ENCODE results near the gene CALM3.
"Not testable (repeated sequence)": the region's sequence is repeated elsewhere in the genome, so short reads cannot be mapped to it uniquely, and the experiment has no call there.

Gene CALM3

GRCh38 chr19:46601318-46602224, at the start of gene CALM3:
CALM3 (plus strand) TSS chr19:46601330; CDS start chr19:46601435, 105 bp downstream.
- no peak for DNase-seq

DNA sequence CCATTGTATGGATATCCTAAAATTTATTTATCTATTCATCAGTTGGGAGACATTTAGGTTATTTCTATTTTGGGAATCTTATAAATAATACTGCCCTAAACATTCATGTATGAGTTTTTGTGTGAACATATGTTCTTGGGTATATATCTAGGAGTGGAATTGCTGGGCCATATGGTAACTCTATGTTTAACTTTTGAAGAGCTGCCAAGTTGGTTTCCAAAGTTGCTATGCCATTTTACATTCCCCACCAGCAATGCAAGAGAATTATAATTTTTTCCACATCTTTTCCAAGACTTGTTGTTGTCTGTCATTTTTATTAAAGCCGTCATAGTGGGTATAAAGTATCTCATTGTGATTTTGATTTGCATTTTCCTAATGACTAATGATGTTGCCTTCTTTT, 48.2 kb upstream of the CALM3 start:
- DNase-seq: no peak

- no peak for DNase-seq
Measured at GRCh38 chr19:46554161-46554560, 47.0 kb upstream of the CALM3 start.

DNA sequence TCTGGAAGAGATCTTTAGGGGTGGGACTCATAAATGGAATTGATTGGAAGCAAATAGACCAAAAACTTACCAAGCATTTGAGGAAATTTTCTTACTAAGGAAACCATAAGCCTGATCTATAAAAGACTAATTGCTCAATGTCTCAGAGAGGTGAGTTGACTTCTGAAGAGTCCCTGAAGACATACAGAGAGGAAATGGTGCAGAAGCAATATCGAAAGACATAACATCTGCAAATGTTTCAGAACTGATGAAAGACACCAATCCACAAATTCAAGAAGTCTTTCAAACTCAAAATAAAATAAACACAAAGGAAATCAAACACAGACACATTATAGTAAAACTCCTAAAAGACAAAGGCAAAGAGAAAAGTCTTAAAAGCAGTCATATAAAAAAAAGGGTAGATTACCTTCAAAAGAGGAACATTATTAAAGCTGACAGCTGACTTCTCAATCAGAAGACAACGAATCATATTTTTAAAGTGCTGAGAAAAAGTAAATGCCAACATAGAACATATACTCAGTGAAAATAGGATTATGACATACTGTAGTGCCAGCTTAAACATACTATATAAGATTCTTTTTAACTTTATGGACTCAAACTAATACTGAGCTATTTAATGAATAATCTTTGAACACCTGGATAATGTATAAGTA, 45.4 kb upstream of the CALM3 start:
- no peak for DNase-seq

- not testable (repeated sequence) for DNase-seq
Measured at GRCh38 chr19:46556471-46556870, 44.7 kb upstream of the CALM3 start.

- no peak for DNase-seq
Measured at GRCh38 chr19:46559203-46559602, 41.9 kb upstream of the CALM3 start.

DNA sequence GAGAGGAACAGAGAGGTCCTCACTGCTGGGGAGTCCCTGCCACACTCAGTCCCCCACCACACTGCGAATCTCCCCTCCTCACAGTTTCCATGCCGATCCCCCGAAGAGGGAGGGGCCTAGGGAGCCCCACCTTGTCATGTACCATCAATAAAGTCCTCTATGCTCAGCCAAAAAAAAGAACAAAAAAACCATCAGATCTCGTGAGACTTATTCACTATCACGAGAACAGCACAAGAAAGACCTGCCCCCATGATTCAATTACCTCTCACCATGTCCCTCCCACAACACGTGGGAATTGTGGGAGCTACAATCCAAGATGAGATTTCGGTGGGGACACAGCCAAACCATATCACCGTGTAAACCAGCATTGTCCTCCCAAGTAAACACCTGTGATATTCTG, 41.5 kb upstream of the CALM3 start:
- not testable (repeated sequence) for DNase-seq

- DNase-seq: no peak
Measured at GRCh38 chr19:46564701-46565100, 36.4 kb upstream of the CALM3 start.

- no peak for DNase-seq
Measured at GRCh38 chr19:46571495-46571894, 29.6 kb upstream of the CALM3 start.

DNA sequence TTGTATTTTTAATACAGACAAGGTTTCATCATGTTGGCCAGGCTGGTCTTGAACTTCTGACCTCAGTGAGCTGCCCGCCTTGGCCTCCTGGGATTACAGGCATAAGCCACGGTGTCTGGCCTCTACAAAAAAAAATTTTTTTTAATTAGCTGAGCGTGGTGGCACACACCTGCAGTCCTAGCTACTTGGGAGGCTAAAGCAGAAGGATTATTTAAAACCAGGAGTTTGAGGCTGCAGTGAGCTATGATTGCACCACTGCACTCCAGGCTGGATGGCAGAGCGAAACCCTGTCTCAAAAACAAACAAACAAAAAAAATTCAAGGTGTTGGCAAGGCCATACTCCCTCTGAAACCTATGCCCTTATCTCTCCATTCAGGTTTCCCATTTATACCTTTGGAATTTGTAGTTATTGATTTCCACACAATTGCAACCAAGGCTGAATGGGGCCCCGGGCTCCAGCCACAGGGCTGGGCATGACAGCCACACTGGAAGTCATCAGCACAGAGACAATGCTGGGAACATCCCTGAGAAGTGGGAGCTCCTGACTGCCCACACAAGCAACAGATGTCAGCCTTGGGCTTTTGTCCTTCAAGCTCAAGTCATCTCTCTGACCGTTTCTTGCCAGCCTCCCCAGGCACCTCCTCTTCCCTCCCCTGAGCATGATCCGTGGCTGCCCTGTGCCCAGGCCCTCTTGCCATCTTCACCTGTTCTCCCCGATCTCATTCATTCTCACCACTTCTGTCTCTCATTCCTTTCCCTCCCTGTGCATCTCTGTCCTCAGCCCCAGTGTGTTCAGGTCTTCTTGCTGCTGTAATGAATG, 27.2 kb upstream of the CALM3 start:
- no peak for DNase-seq

- DNase-seq: no peak
Measured at GRCh38 chr19:46574533-46574932, 26.6 kb upstream of the CALM3 start.

GRCh38 chr19:46578450-46578849, 22.7 kb upstream of the CALM3 start:
- DNase-seq: no peak

GRCh38 chr19:46579361-46579879, 21.7 kb upstream of the CALM3 start:
- no peak for DNase-seq

DNA sequence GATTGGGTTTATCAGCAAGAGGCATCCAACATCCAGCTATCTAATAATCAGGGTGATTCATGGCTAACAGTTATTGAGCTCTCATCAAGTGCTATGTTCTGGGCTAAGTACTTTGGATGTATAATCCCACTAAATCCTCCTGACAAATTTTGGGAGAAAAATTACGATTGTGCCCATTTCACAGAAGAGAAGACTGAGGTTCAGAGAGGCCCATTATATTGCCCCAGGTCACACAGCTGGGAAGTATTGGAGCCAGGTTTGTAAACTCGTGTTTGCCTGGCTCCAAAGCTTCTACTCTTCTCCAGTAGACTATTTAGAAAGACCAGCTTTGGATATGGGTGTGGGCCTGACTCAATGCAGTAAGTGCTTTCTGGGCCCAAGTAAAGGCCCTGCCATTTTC, 20.9 kb upstream of the CALM3 start:
- no peak for DNase-seq

DNA sequence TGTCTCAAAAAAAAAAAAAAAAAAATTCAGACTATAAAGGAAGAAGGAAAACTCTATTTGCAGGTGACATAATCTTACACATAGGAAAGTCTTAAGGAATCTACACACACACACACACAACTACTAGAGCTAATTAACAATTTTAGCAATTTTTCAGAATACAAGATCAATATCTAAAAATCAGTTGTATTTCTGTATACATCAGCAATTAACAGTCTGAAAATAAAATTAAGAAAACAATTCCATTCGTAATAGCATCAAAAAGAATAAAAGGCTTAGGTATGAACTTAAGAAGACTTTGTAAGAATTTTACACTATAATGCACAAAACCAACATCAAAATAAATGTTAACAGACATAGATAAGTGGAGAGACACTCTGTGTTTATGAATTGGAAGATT, 15.6 kb upstream of the CALM3 start:
- no peak for DNase-seq

- DNase-seq: no peak
Measured at GRCh38 chr19:46586294-46586693, 14.8 kb upstream of the CALM3 start.

DNA sequence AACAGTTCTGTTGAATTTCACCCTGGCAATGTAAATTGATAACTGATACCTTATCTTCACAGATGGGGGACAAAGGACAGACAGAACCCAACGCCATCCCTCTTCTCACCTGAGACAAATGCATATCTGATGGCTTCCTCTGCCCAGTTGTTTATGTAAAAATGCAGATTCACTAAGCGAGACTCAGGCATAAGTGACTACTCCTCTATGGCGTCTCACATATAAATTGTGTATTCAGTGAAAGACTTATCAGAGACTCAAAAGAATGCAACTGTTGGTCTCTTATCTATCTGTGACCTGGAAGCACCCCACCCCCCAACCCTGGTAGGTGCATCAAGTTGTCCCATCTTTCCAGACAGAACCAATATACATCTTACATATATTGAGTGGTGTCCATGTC, 13.3 kb upstream of the CALM3 start:
- no peak for DNase-seq

GRCh38 chr19:46591254-46591653, 9.9 kb upstream of the CALM3 start:
- no peak for DNase-seq

DNA sequence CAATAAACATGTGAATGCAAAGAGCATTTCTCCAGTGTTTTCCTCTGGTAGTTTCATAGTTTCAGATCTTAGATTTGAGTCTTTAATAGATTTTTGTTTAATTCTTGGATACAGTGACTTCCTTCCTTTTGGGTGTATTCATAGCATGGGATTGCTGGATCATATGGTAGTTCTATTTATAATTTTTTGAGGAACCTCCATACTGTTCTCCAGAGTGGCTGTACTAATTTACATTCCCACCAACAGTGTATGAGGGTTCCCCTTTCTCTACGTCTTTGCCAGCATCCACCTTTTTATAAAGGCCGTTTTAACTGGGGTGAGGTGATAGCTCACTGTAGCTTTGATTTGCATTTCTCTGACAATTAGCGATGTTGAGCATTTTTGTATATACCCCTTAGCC, 9.3 kb upstream of the CALM3 start:
- DNase-seq: no peak

DNA sequence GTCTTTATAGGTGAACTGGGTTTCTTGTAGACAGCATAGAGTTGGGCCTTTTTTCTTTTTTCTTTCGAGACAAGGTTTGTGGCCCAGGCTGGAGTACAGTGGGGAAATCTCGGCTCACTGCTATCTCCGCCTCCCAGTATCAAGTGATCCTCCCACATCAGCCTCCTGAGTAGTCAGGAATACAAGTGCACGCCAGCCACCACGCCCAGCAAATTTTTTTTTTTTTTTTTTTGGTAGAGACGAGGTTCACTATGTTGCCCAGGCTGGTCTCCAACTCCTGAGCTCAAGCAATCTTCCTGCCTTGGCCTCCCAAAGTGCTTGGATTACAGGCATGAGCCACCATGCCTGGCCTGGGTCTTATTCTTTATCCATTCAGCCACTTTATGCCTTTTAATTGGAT, 5.1 kb upstream of the CALM3 start:
- no peak for DNase-seq

DNA sequence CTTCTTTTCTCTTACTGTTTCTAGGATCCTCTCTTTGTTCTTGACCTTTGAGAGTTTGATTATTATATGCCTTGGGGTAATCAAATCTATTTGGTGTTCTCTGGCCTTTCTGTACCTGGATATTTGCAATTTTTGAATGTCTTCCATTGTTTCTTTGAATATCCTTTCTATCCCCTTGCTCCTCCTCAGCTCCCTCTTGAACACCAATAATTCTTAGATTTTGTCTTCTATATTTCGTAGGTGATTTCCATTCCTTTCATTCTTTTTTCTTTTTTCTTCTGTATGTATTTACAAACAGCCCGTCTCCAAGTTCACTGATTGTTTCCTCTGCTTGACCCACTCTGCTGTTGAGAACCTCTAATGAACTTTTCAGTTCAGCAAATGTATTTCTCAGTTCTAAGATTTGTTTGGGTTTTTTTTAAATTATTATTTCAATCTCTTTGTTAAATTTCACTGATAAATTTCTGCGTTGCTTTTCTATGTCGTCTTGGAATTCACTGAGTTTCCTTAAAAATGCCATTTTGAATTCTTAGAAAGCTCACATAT, 2.7 kb upstream of the CALM3 start:
- DNase-seq: no peak

DNA sequence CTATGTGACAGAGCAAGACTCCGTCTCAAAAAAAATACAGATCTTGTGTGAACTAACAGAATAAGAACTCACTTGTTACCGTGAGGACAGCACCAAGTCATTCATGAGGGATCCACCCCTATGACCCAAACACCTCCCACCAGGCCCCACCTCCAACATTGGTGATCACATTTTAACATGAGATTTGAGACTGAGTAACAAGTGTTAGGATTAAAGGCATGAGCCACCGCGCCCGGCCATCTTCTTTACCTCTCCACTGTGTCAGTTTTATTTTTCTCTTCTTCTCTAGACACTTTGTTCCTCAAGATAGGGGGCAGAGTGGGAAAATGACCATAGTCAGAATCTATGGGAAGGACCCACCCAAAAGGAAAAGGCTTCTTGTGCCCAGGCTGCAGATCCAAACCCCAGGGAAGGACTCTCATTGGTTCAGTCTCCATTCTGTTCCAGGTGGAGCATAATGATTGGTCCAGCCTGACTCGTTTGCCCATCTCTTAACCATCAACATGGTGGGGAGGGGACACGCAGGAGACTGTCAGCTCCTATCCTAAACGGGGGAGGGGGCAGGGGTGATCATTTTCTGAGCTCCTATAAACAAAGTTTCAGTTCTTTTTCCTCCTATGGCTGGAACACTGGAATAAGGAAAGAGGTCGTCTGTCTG, 1.3 kb upstream of the CALM3 start:
- no peak for DNase-seq

Data from NCI-H510A (cell line).